ENCODE results near the gene MEG3. TPM values are rescaled to one million over a fixed set of nuclear protein-coding genes. Genes with fewer than 3 reads are reported as not detected.

Gene MEG3
- total and polyA plus RNA-seq, 7 donors: 3.5 to 168 (median 28.0) TPM

GRCh38 chr14:100840286-100841065 lies 14.6 kb downstream of the MEG3 start:
- 90 to 92% methylated on average over 21 of the region's 21 CpGs for WGBS, 2 donors
- no peak for TF ChIP-seq POLR2AphosphoS5 (IDR thresholded peaks at IDR 0.05)
- TF ChIP-seq EP300 (IDR thresholded peaks at IDR 0.05): no peak
- no peak for TF ChIP-seq CTCF (IDR thresholded peaks at IDR 0.05)
- no peak for TF ChIP-seq POLR2A (IDR thresholded peaks at IDR 0.05)
- Histone ChIP-seq H3K4me1 (peaks cover 0 to 6% (median 0%) of the 10 kb centered on the region in 4 donors), H3K9me3 (no peaks in the 10 kb centered on the region), H3K27me3 (peaks cover 0 to 12% (median 3%) of the 10 kb centered on the region in 3 donors), H3K36me3 (no peaks in the 10 kb centered on the region), H3K27ac (no peak overlapping the region), H3K4me3 (no peak overlapping the region)
- DNase-seq: no peak
- intact Hi-C loops (cut with DNase I): no loop called here

- H3K4me3 ChIP-seq: no peak overlapping the region
- no peaks in the 10 kb centered on the region for H3K9me3 ChIP-seq
- TF ChIP-seq POLR2A (IDR thresholded peaks at IDR 0.05) (no peak), POLR2AphosphoS5 (IDR thresholded peaks at IDR 0.05) (no peak)
- intact Hi-C loops (cut with DNase I): no loop called here
- H3K27ac ChIP-seq: peak overlapping the region in 1 of 4 donors; percentile 41
- peaks cover 0 to 6% (median 0%) of the 10 kb centered on the region in 4 donors for H3K4me1 ChIP-seq
- DNase-seq: no peak
- peaks cover 0 to 17% (median 0%) of the 10 kb centered on the region in 3 donors for H3K27me3 ChIP-seq
- no peaks in the 10 kb centered on the region for H3K36me3 ChIP-seq
- WGBS, 2 donors: 82 to 89% methylated on average over 21 of the region's 21 CpGs
Measured at GRCh38 chr14:100841066-100841760, 15.3 kb downstream of the MEG3 start.

DNA sequence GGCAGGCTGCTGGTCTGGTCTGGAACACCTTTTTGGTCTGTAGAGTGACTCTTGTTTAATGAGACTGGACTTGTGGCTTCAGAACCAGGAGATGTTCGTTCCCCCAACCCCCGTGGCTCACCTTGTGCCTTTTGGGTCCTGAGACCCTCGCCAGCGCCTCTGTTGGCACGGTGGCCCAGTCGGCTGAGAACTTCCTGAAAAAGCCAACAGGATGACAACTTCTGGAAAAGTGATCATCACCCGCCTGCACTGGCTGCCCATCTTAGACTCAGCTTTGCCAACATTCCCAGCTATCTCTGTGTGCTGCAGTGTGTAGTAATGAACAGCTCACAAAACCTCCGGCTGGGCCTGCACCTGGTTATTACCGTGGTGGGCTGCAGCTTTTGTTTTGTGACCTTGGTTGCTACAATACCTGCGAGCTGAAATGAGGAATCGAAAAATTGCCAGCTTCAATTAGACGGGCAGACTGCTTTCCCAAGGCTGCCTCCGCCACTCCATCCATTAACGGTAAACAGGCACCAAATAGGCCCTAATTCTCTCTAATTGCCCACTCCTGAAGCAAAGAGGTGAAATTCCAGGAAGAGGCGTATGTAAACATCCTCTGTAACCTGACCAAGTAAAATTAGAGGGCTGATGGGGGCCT lies 16.0 kb downstream of the MEG3 start:
- Histone ChIP-seq H3K4me3 (no peak overlapping the region), H3K9me3 (no peaks in the 10 kb centered on the region), H3K36me3 (no peaks in the 10 kb centered on the region), H3K27me3 (peaks cover 0 to 17% (median 0%) of the 10 kb centered on the region in 3 donors), H3K4me1 (peaks cover 0 to 6% (median 0%) of the 10 kb centered on the region in 4 donors), H3K27ac (peak overlapping the region in 1 of 4 donors; percentile 41)
- WGBS, 2 donors: 84% methylated on average over 15 of the region's 15 CpGs
- intact Hi-C loops (cut with DNase I): no loop called here
- TF ChIP-seq CTCF (IDR thresholded peaks at IDR 0.05) (no peak), POLR2AphosphoS5 (IDR thresholded peaks at IDR 0.05) (no peak), EP300 (IDR thresholded peaks at IDR 0.05) (no peak), POLR2A (IDR thresholded peaks at IDR 0.05) (no peak)
- DNase-seq: no peak

DNA sequence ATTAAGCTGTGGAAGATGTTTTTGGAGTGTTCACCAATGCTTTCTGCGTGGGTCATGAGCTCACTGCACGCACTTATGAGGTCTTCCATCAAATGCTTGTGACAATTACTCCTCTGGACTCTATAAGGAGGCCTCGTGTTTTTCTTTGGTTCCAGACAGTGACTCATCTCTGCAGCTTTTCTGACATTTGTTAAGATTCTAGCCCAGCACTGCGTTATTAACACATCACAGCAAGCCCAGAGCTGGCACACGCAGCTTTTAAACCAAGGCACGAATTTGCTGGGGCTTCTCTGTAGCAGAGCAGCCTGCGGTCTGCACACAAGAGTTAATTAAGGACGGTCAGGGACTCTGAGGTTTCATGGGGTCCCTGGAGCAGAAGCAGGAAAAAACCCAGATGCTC lies 16.9 kb downstream of the MEG3 start:
- TF ChIP-seq CTCF (IDR thresholded peaks at IDR 0.05) (no peak), EP300 (IDR thresholded peaks at IDR 0.05) (no peak), POLR2AphosphoS5 (IDR thresholded peaks at IDR 0.05) (peak in 1 of 4 donors; percentile 37), POLR2A (IDR thresholded peaks at IDR 0.05) (no peak)
- H3K9me3 ChIP-seq: no peaks in the 10 kb centered on the region
- 74 to 76% methylated on average over 8 of the region's 8 CpGs for WGBS, 2 donors
- intact Hi-C loops (cut with DNase I): no loop called here
- H3K27me3 ChIP-seq: peaks cover 0 to 17% (median 0%) of the 10 kb centered on the region in 3 donors
- no peaks in the 10 kb centered on the region for H3K36me3 ChIP-seq
- H3K4me3 ChIP-seq: no peak overlapping the region
- peak overlapping the region in 1 of 4 donors; percentile 41 for H3K27ac ChIP-seq
- H3K4me1 ChIP-seq: peaks cover 0 to 6% (median 0%) of the 10 kb centered on the region in 4 donors
- DNase-seq: no peak

- intact Hi-C loops (cut with DNase I): no loop called here
- Histone ChIP-seq H3K36me3 (no peaks in the 10 kb centered on the region), H3K27me3 (peaks cover 0 to 17% (median 0%) of the 10 kb centered on the region in 3 donors), H3K4me1 (peaks cover 0 to 6% (median 0%) of the 10 kb centered on the region in 4 donors), H3K9me3 (no peaks in the 10 kb centered on the region), H3K27ac (no peak overlapping the region), H3K4me3 (no peak overlapping the region)
- no peak for DNase-seq
- no peak for TF ChIP-seq EP300 (IDR thresholded peaks at IDR 0.05)
- TF ChIP-seq POLR2AphosphoS5 (IDR thresholded peaks at IDR 0.05): no peak
- TF ChIP-seq POLR2A (IDR thresholded peaks at IDR 0.05): no peak
- TF ChIP-seq CTCF (IDR thresholded peaks at IDR 0.05): no peak
- WGBS, 2 donors: 72 to 75% methylated on average over 4 of the region's 4 CpGs
Measured at GRCh38 chr14:100844082-100844408, 18.1 kb downstream of the MEG3 start.
